OCI-LY7 (cell line): ENCODE data around the gene TMEM144.

Source experiments
- EZH2phosphoT487 ChIP-seq: fragments of 200-600 bp; sonication (generic); IDR thresholded peaks from 2 replicates; pipeline ENCODE4 v1.6.1; 2018; ENCODE audit warnings: low read depth, borderline replicate concordance, mild to moderate bottlenecking, mixed run types, antibody characterized with exemption, low read length, moderate library complexity, mixed read lengths
- TF ChIP-seq, protein P1 (sequence below): fragments of 200-600 bp; sonication (generic); conservative IDR thresholded peaks from 2 replicates; pipeline ENCODE4 v1.5.1; 2014; ENCODE audit warnings: mild to moderate bottlenecking, antibody characterized with exemption, low read length, moderate library complexity, mixed read lengths

DNA sequence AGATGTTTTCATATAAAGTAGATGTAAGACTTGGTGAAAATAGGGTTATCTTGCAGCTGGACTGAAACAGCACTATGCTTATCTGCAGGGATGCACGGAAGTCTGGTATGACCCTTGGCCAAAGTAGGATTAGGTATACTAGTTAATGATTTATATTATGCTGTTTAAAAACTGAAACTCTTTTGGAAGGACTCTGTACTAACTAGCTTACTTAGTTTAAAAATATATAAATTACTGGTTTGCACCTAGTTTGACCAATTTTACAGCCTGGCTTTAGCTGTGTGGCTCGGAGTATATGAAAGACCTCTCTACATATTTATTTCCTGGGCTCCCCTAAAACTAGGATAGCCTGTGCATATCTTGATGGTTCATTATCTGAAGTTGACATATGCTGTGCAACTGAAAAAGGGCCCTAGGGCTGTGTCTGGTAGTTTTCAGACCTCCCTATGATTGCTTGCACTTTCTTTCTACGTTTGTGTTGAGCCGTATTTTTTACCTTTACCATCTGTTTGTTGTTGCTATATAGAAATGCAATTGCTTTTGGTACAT lies 89.2 kb downstream of the TMEM144 start:
- TF ChIP-seq, protein P1, sequence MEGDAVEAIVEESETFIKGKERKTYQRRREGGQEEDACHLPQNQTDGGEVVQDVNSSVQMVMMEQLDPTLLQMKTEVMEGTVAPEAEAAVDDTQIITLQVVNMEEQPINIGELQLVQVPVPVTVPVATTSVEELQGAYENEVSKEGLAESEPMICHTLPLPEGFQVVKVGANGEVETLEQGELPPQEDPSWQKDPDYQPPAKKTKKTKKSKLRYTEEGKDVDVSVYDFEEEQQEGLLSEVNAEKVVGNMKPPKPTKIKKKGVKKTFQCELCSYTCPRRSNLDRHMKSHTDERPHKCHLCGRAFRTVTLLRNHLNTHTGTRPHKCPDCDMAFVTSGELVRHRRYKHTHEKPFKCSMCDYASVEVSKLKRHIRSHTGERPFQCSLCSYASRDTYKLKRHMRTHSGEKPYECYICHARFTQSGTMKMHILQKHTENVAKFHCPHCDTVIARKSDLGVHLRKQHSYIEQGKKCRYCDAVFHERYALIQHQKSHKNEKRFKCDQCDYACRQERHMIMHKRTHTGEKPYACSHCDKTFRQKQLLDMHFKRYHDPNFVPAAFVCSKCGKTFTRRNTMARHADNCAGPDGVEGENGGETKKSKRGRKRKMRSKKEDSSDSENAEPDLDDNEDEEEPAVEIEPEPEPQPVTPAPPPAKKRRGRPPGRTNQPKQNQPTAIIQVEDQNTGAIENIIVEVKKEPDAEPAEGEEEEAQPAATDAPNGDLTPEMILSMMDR, result no peak
- TF ChIP-seq EZH2phosphoT487, result no peak
